T-helper 22 cell (primary cell): ENCODE results near the gene LEMD3.

Source experiments
- DNase-seq: peaks from one replicate; pipeline ENCODE4 v3.0.0-alpha.2; 2020; ENCODE audit warnings: low read depth

LEMD3 gene

DNA sequence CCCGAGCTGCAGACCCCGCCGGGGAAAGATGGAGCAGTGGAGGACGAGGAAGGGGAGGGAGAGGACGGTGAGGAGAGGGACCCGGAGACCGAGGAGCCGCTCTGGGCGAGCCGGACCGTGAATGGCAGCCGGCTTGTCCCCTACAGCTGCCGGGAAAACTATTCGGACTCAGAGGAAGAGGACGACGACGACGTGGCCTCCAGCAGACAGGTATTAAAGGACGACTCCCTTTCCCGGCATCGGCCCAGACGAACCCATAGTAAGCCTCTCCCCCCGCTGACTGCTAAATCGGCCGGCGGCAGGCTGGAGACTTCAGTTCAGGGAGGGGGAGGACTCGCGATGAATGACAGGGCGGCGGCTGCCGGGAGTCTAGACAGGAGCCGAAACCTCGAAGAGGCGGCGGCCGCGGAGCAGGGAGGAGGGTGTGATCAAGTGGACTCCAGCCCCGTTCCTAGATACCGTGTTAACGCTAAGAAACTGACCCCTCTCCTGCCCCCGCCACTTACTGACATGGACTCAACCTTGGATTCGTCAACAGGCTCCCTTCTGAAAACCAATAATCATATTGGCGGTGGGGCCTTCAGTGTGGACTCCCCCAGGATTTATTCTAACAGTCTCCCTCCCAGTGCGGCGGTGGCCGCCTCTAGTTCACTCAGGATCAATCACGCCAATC lies 962 bp downstream of the LEMD3 start:
- peak; percentile 54 for DNase-seq

DNA sequence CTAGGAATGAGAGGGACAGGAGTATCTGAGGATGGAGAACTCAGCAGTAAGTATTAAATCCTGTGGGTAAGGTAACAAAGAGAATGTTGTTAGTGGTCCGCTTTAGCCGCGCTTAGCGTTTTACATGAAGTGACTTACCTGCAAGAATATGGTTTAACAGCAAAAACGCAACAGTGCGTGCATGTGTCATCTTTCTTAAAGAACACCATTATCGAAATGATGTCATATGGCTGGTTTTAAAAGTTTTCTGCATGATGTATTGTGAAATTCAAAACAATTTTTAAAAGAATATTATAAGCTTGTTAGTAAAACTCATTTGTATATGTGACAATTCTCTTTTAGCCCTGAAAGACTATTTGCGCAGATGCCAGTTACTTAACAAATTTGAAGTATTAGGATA lies 1.7 kb downstream of the LEMD3 start:
- no peak for DNase-seq

DNA sequence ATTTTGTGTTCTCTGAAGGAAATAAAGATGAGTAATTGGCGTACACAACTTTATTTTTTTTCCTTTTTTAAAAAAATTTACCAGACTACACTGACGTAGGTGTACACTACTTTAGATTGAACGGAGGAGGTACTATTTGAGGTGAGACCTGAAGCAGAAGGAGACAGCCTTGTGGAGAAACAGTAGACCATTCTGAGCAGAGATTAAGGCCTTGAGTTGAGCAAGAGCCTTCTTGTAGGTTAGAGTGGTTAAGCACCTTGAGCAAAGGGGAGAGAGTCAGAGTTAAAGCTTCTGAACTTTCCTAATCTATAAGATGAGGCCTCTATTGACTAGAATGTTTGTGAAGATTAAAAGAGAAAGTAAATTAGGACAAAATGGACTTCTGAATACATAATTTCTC lies 2.5 kb downstream of the LEMD3 start:
- no peak for DNase-seq

DNA sequence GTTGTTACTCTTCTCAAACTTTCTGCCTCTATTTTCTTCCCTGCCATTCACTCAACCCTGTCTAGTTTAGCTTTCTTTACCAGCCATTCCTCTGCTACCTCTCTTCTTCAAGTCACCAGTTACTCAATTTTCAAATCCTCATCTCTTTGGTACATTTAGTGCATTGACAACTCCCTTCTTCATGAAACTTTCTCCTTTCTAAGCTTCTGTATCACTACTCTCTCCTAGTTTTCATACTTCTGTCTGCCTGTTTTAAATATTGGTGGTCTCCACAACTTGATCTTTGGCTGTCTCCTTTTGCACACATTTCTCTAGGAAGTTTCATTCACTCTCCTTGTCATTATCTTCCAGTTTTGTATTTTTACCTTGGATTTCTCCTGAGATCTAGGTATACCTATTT lies 6.0 kb downstream of the LEMD3 start:
- DNase-seq: no peak

GRCh38 chr12:65182012-65182739 lies 12.8 kb downstream of the LEMD3 start:
- DNase-seq: no peak

DNA sequence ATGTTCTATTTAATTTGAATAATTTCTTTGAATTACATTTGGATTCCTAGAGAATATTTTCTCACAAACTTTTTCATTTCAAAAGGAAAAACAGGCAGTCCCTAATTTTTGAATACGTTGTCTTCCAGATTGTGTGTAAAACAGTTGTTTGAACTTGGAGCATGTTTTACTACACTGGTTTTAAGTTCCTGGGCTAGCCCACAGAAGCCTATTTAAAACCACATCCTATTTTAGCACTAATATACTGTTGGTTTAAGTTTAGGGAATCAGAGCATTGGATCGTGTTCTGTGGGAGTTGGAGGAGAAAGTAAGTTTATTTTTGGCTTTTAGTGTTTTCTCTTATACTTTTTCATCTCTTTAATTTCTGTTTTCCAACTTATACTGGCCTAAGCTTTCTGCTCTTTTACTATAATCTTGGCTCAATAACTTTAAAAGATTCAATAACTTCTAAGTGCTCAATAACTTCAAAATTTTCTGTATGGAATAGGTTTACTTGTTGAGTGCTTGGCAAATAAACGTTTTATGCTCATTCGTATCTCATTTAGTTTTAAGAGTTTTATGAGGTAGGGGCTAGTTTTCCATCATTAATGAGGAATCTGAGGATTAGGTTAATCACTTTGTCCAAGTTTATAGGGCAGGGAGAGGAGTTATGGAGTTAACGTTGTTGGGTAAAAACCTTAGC lies 14.9 kb downstream of the LEMD3 start:
- no peak for DNase-seq

GRCh38 chr12:65184858-65185229 lies 15.5 kb downstream of the LEMD3 start:
- DNase-seq: no peak

- no peak for DNase-seq
Observed at GRCh38 chr12:65187665-65188064, 18.3 kb downstream of the LEMD3 start.

DNA sequence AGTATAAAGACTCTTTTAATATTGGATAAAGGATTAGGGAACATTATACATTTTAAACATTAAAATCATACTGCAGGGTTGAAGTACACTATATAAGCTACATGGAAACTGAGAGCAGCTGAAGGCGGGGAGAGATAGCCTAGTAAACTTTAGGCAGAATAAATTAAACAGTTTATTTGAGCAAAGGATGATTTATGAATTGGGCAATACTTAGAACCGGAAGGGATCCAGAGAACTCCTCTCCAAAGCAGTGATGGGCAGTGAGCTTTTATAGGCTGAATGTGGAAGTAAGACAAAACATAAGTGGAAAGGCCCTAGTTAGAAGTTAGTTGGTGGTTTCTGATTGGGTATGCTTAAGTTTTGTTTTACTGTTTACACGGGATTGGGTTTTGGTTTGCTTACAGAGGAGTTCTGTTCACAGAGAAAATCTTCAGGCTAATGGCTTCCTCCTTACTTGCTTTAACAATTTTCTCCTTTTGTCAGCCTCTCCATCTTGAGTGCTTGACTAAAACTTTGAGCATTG lies 18.9 kb downstream of the LEMD3 start:
- no peak for DNase-seq

- DNase-seq: no peak
Observed at GRCh38 chr12:65189028-65189718, 19.8 kb downstream of the LEMD3 start.

GRCh38 chr12:65192963-65193516 lies 23.7 kb downstream of the LEMD3 start:
- DNase-seq: no peak

GRCh38 chr12:65194949-65195348 lies 25.6 kb downstream of the LEMD3 start:
- no peak for DNase-seq

DNA sequence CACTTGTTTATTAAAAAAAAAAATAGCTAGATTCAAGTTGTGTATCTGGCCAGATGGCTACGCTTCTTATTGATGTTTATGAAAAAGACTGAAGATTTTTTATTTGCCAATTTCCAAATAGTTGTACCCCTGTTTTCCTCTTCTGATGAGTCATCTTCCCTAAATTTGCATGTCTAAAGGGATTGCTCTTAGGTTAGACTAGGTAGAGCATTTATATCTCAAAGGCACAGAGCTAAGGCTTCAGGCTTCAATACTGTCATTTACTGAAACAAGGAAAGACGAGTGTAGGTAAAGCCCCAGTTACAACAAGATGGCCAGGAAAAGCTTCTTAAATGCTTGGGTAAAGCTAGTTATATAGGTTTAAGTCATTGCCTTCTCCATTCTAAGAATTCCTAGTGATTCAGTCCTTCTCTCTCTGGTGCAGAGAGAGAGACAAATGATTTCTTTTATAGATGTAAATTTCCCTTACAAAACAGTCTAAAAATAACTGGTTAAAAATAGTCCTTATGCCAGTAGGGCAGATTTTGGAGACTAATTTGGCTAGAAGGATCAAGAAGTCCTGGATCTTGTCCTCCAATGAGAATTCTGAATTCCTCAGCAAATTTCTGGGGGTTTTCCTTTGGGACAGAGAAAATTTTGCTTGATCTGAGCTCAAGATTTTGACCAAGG lies 26.1 kb downstream of the LEMD3 start:
- no peak for DNase-seq

- DNase-seq: no peak
Observed at GRCh38 chr12:65196762-65197567, 27.6 kb downstream of the LEMD3 start.

DNA sequence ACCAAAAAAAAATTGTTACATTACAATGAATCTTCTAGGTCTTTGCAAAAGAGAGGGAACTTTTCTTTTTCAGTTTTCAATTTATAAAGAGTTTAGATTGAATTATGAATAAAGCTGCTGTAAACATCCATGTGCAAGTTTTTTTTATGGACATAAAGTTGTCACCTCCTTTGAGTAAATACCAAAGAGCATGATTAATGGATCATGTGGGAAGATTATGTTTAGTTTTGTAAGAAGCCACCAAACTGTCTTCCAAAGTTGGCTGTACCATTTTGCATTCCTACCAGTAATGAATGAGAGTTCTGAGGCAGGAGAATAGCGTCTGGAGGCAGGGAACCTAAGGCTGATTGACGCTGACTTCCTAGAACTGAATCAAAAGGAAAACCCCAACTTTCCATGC lies 30.2 kb downstream of the LEMD3 start:
- DNase-seq: no peak

GRCh38 chr12:65200007-65200665 lies 30.8 kb downstream of the LEMD3 start:
- DNase-seq: no peak

- DNase-seq: no peak
Observed at GRCh38 chr12:65203376-65203775, 34.0 kb downstream of the LEMD3 start.

DNA sequence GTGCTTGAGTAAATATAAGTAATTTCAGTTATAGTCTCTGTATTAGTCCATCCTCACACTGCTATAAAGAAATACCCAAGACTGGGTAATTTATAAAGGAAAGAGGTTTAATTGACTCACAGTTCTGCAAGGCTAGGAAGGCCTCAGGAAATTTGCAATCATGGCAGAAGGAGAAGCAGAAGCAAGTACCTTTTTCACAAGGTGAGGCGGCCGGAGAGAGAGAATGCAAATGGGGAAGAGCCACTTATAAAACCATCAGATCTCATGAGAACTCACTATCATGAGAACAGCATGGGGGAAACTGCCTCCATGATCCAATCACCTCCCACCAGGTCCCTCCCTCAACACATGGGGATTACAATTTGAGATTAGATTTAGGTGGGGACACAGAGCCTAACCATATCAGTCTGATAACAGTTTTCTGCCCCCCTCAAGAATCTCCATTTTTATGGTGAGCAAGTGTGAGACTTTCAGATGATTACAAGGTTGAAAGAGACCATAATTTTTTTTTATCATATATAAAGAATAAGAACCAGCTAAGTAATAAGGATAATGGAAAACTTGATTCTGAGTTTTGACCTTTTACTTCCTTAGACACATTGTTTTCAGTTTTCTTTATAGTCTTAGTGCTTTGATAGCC lies 35.6 kb downstream of the LEMD3 start:
- no peak for DNase-seq

DNA sequence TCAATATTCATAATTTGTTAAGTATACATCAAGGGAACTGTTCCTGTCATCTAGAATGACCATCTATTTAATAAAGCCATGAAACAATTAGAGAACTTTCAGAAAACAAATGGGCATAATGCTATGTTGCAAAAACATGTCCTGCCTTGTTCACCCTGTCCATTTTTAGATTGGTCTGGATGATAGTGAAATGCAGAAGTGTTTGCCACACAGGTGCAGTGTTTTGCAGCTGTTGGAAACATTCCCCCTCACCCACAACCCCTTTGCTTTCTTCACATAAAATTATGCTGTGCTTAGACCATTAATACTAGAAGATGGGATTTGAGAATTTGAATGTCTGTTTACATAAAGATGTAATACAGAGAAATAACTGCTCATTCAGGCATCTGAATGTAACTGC lies 36.5 kb downstream of the LEMD3 start:
- no peak for DNase-seq

GRCh38 chr12:65208125-65208524 lies 38.7 kb downstream of the LEMD3 start:
- no peak for DNase-seq
